GM20000 (cell line): ENCODE data around the gene ZBTB18.

ENCODE experiments used
- DNase-seq: peaks from one replicate; pipeline ENCODE4 v3.0.0; 2012; ENCODE audit warnings: low spot score
- TF ChIP-seq, protein P1 (sequence below): IDR thresholded peaks from 2 replicates; pipeline ENCODE4 v1.5.1; 2012; ENCODE audit warnings: mild to moderate bottlenecking, control low read depth; ENCODE audit errors: extremely low read depth, missing control alignments

ZBTB18 gene

DNA sequence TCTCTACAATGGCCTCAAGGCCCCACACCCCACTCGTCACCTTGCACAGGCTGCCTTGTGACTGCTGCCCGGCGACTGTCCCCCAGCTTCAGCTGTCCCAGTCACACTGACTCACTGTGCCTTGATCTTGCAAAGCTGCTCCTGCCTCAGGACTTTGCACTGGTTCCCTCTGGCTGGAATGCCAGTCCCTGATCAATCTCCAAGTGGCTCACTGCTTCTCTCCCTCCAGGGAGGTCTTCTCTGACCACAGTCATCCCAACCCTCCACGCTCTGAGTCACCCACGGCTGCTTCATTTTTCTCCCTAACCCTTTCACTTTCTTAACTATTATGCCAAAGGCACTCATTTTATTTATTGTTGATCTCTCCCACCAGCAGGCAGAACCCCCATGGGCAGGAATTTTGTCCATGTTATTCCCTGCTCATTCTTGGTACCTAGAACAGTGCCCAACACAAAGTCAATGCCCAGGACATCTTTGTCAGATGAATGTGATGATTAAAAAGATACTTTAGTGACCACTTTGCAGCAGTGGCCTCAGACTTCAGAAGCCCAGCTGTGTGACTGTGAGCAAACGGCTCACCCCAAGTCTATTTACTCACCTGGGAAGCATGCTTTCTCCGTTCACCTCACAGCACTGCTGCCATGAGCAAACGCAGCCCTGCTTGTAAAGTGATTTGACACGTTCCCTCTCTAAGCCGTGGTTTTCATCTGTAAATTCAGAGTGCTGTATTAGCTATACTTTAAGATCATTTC, 53.4 kb downstream of the ZBTB18 start:
- TF ChIP-seq, protein P1, sequence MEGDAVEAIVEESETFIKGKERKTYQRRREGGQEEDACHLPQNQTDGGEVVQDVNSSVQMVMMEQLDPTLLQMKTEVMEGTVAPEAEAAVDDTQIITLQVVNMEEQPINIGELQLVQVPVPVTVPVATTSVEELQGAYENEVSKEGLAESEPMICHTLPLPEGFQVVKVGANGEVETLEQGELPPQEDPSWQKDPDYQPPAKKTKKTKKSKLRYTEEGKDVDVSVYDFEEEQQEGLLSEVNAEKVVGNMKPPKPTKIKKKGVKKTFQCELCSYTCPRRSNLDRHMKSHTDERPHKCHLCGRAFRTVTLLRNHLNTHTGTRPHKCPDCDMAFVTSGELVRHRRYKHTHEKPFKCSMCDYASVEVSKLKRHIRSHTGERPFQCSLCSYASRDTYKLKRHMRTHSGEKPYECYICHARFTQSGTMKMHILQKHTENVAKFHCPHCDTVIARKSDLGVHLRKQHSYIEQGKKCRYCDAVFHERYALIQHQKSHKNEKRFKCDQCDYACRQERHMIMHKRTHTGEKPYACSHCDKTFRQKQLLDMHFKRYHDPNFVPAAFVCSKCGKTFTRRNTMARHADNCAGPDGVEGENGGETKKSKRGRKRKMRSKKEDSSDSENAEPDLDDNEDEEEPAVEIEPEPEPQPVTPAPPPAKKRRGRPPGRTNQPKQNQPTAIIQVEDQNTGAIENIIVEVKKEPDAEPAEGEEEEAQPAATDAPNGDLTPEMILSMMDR: no peak
- DNase-seq: no peak

DNA sequence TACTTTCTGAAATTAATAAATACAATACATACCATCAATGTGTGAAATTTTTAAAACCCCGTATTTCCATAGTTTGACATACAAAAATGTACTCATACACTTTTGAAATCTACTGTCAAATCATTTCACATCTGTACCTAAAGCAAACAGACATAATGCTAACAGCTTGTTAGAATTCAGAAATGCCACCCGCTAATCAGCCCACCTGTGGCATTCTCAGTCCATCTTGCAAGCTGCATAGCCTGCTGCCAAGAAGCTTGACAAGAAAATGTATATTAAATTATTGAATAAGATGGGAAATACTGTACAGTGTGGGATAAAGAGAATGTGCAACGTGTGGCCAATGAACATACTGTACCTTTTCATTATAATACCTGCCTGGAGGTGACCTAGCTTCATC, 55.1 kb downstream of the ZBTB18 start:
- no peak for DNase-seq
- TF ChIP-seq, protein P1: no peak
